Measurements from ENCODE around the gene CXADR. TPM values are rescaled to one million over a fixed set of nuclear protein-coding genes. Genes with fewer than 3 reads are reported as not detected.
"Not testable (repeated sequence)": the region's sequence is repeated elsewhere in the genome, so short reads cannot be mapped to it uniquely, and the experiment has no call there.

Gene CXADR
- total RNA-seq, 2 experiments from 2014 or later, result 6.3 to 6.6 TPM

DNA sequence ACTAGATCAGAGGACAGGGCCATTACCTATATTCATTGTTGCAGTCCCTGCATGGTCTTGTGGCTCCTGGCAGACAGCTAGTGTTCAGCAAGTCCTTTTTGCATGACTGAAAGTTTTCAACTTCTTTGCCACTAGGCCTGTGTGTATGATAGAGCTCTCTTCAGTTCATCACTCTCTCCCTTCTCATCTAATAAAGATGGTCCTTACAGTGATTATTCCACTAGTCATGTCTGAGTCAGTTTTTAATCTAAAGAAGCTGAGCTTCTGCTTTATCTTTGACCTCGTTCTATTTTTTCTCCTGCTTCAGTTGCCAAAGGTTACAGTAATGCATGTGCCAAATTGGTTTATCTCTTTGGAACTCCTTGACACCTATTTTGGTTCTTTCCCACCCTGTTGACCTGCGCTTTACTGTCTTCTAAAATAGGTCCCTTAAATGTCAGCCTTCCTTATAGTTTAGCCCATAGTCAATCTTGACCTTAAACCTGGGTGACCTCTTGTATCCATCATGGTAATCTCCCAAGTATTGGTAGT, 6.4 kb downstream of the CXADR start:
- H3K27ac ChIP-seq (ENCODE audit: low read depth, low read length, poor library complexity, severe bottlenecking), result no peak overlapping the region
- H3K36me3 ChIP-seq (ENCODE audit: insufficient read depth, low read length), result no peaks in the 10 kb centered on the region
- no peak overlapping the region for H2AFZ ChIP-seq (ENCODE audit: low read length)
- H3K9me3 ChIP-seq (ENCODE audit: low read length), result no peaks in the 10 kb centered on the region
- TF ChIP-seq EZH2phosphoT487 (IDR thresholded peaks at IDR 0.05; ENCODE audit: borderline replicate concordance, low read depth, low read length), result no peak
- TF ChIP-seq, protein P1, sequence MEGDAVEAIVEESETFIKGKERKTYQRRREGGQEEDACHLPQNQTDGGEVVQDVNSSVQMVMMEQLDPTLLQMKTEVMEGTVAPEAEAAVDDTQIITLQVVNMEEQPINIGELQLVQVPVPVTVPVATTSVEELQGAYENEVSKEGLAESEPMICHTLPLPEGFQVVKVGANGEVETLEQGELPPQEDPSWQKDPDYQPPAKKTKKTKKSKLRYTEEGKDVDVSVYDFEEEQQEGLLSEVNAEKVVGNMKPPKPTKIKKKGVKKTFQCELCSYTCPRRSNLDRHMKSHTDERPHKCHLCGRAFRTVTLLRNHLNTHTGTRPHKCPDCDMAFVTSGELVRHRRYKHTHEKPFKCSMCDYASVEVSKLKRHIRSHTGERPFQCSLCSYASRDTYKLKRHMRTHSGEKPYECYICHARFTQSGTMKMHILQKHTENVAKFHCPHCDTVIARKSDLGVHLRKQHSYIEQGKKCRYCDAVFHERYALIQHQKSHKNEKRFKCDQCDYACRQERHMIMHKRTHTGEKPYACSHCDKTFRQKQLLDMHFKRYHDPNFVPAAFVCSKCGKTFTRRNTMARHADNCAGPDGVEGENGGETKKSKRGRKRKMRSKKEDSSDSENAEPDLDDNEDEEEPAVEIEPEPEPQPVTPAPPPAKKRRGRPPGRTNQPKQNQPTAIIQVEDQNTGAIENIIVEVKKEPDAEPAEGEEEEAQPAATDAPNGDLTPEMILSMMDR (conservative IDR thresholded peaks at IDR 0.05; ENCODE audit: low read length), result no peak
- no TSS peak for BruUV-seq (replicated peaks)
- intact Hi-C loops (cut with micrococcal nuclease; ENCODE audit: unreplicated experiment), result no loop called here
- H3K4me3 ChIP-seq (ENCODE audit: low read depth, low read length, poor library complexity, severe bottlenecking), result no peak overlapping the region
- ChIA-PET CTCF (ENCODE audit: unreplicated experiment) (no interaction called here), POLR2A (interaction anchor here (1.4 to 2.0 kb wide), 2 partner anchors 12 to 16 kb away, joined by 5 to 10 read pairs; no protein-coding TSS in a partner anchor)
- H3K79me2 ChIP-seq (ENCODE audit: insufficient read depth, low read depth, low read length), result peaks cover 12% of the 10 kb centered on the region; the same call in 1 of the 2 replicates
- no peak overlapping the region for H3K4me2 ChIP-seq (ENCODE audit: low read length)
- H3K9me2 ChIP-seq (ENCODE audit: insufficient read depth, low read length), result no peaks in the 10 kb centered on the region
- H3K4me1 ChIP-seq (ENCODE audit: insufficient read depth, low read length, poor library complexity, severe bottlenecking), result peaks cover 5% of the 10 kb centered on the region
- DNase-seq (ENCODE audit: low spot score), result no peak
- no peaks in the 10 kb centered on the region for H4K20me1 ChIP-seq (ENCODE audit: insufficient read depth, low read length)

DNA sequence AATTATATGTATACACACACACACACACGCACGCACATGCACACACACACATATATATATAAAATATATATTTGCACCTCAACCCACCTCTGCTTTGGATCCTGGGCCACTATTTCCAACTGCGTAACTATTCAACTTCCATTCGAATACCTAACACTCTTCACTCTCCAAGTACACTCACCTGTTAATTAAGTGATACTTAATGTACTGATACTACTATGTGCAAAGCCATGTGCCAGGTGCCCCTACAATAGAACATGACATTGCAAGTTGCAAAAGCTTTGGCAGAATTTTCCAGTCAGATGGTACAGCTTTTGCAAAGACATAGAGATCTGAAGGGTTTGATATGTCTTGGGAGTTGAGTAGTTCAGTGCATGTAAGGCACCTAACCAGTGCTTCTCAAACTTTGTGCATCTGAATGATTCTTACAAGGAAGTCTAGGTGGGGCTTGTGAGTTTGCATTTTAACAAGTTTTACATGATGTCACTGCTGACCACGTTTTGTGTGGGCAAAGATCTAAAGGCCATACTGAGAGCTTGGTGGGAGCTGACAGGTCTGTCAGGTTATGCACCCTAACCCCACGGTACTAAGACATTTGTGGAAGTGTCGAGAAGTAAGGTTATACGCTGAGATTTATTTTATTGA, 7.2 kb downstream of the CXADR start:
- no peak for DNase-seq (ENCODE audit: low spot score)
- intact Hi-C loops (cut with micrococcal nuclease; ENCODE audit: unreplicated experiment), result no loop called here
- ChIA-PET POLR2A (interaction anchor here (0.6 to 2.0 kb wide), 6 partner anchors 11 to 408 kb away, joined by 3 to 10 read pairs (median 4); no protein-coding TSS in a partner anchor), CTCF (ENCODE audit: unreplicated experiment) (interaction anchor here (1.0 kb wide), 1 partner anchor 30 kb away, joined by 4 read pairs; no protein-coding TSS in a partner anchor)
- Histone ChIP-seq H3K9me2 (ENCODE audit: insufficient read depth, low read length) (no peaks in the 10 kb centered on the region), H4K20me1 (ENCODE audit: insufficient read depth, low read length) (no peaks in the 10 kb centered on the region), H3K27ac (ENCODE audit: low read depth, low read length, poor library complexity, severe bottlenecking) (no peak overlapping the region), H3K4me2 (ENCODE audit: low read length) (no peak overlapping the region), H2AFZ (ENCODE audit: low read length) (no peak overlapping the region), H3K36me3 (ENCODE audit: insufficient read depth, low read length) (no peaks in the 10 kb centered on the region), H3K79me2 (ENCODE audit: insufficient read depth, low read depth, low read length) (peaks cover 4% of the 10 kb centered on the region; the same call in 1 of the 2 replicates), H3K9me3 (ENCODE audit: low read length) (no peaks in the 10 kb centered on the region), H3K4me1 (ENCODE audit: insufficient read depth, low read length, poor library complexity, severe bottlenecking) (no peaks in the 10 kb centered on the region), H3K4me3 (ENCODE audit: low read depth, low read length, poor library complexity, severe bottlenecking) (no peak overlapping the region)
- TF ChIP-seq, protein P1 (conservative IDR thresholded peaks at IDR 0.05; ENCODE audit: low read length), result no peak
- no peak for TF ChIP-seq EZH2phosphoT487 (IDR thresholded peaks at IDR 0.05; ENCODE audit: borderline replicate concordance, low read depth, low read length)
- no TSS peak for BruUV-seq (replicated peaks)

DNA sequence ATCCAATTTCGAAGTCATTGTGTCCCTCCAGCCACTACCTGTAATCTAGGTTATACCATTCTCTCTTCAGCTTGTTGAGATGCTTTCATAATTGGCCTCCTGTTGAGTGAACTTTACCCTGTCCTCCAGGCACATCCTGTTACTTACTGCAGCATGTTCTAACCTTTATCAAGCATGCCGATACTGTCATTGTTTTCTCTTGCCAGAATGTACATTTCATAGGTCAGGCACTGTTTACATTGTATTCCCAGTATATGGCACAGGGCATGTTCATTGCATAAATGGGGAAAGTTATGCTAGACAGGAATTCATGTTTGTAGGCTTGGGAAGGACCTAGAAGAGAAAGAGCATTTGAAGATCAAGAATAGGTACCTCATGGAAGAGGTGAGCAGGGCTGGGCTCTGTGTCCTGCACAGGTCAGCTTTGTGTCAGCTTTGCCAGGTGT, 10.2 kb downstream of the CXADR start:
- no peak for DNase-seq (ENCODE audit: low spot score)
- Histone ChIP-seq H3K4me2 (ENCODE audit: low read length) (no peak overlapping the region), H3K27ac (ENCODE audit: low read depth, low read length, poor library complexity, severe bottlenecking) (no peak overlapping the region), H3K9me2 (ENCODE audit: insufficient read depth, low read length) (no peaks in the 10 kb centered on the region), H4K20me1 (ENCODE audit: insufficient read depth, low read length) (no peaks in the 10 kb centered on the region), H3K9me3 (ENCODE audit: low read length) (no peaks in the 10 kb centered on the region), H3K36me3 (ENCODE audit: insufficient read depth, low read length) (no peaks in the 10 kb centered on the region), H3K4me3 (ENCODE audit: low read depth, low read length, poor library complexity, severe bottlenecking) (no peak overlapping the region), H2AFZ (ENCODE audit: low read length) (no peak overlapping the region), H3K79me2 (ENCODE audit: insufficient read depth, low read depth, low read length) (peaks cover 7% of the 10 kb centered on the region; the same call in 1 of the 2 replicates), H3K4me1 (ENCODE audit: insufficient read depth, low read length, poor library complexity, severe bottlenecking) (no peaks in the 10 kb centered on the region)
- no TSS peak for BruUV-seq (replicated peaks)
- CTCF ChIA-PET (ENCODE audit: unreplicated experiment), result interaction anchor here (0.6 kb wide), 1 partner anchor 11 kb away, joined by 3 read pairs; no protein-coding TSS in a partner anchor
- TF ChIP-seq, protein P1 (conservative IDR thresholded peaks at IDR 0.05; ENCODE audit: low read length), result no peak
- no peak for TF ChIP-seq EZH2phosphoT487 (IDR thresholded peaks at IDR 0.05; ENCODE audit: borderline replicate concordance, low read depth, low read length)
- POLR2A ChIA-PET, result interaction anchor here (0.6 to 0.8 kb wide), 2 partner anchors 11 to 29 kb away, joined by 3 read pairs; no protein-coding TSS in a partner anchor
- intact Hi-C loops (cut with micrococcal nuclease; ENCODE audit: unreplicated experiment), result no loop called here

DNA sequence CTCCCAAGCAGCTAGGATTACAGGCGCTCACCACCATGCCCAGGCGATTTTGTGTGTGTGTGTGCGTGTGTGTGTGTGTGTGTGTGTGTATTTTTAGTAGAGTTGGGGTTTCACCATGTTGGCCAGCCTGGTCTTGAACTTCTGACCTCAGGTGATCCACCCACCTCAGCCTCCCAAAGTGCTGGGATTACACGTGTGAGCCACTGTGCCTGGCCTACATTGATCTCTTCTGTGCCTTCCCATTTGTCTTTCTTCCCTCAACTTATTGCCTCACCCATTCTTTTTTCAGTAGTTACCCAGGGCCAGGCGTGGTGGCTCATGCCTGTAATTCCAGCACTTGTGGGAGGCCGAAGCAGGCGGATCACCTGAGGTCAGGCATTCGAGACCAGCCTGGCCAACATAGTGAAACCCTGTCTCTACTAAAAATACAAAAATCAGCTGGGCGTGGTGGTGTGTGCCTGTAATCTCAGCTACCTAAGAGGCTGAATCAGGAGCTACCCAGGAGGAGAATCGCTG, 11.2 kb downstream of the CXADR start:
- intact Hi-C loops (cut with micrococcal nuclease; ENCODE audit: unreplicated experiment); H3K9me3 ChIP-seq (ENCODE audit: low read length); H3K36me3 ChIP-seq (ENCODE audit: insufficient read depth, low read length); DNase-seq (ENCODE audit: low spot score); H3K79me2 ChIP-seq (ENCODE audit: insufficient read depth, low read depth, low read length); H2AFZ ChIP-seq (ENCODE audit: low read length); CTCF ChIA-PET (ENCODE audit: unreplicated experiment); H3K4me2 ChIP-seq (ENCODE audit: low read length); H3K9me2 ChIP-seq (ENCODE audit: insufficient read depth, low read length); H4K20me1 ChIP-seq (ENCODE audit: insufficient read depth, low read length); BruUV-seq (replicated peaks); H3K4me1 ChIP-seq (ENCODE audit: insufficient read depth, low read length, poor library complexity, severe bottlenecking); H3K27ac ChIP-seq (ENCODE audit: low read depth, low read length, poor library complexity, severe bottlenecking); H3K4me3 ChIP-seq (ENCODE audit: low read depth, low read length, poor library complexity, severe bottlenecking): not testable (repeated sequence)
- POLR2A ChIA-PET, result interaction anchor here (0.7 to 0.8 kb wide), 2 partner anchors 187 to 260 kb away, joined by 3 to 6 read pairs; no protein-coding TSS in a partner anchor

Data from OCI-LY7 (cell line).